GM12878 (cell line): ENCODE data around the gene SNF8. TPM values are rescaled to one million over a fixed set of nuclear protein-coding genes. Genes with fewer than 3 reads are reported as not detected.
A peak's percentile ranks its signal among the peaks of the same experiment; 100 is the strongest.

Source experiments
- ATAC-seq: fragments of 200-7000 bp; cut with Tn5 transposase; 3 replicates; pipeline ENCODE4 v1.9.1; 2020; ENCODE audit warnings: mild to moderate bottlenecking, moderate library complexity
- BruUV-seq: library from RNA; stranded (reverse); fragments of 400-500 nt; replicated peaks from 2 replicates; lab custom pipeline; 2021; lab: Mats Ljungman, UMichigan
- CTCF ChIA-PET: fragments of 300-600 bp; sonication (Branson Sonifier 250); formaldehyde crosslinking; extraction: SDS; loops from one replicate; lab custom pipeline; 2021; ENCODE audit warnings: inconsistent platforms; lab: Yijun Ruan, JAX
- POLR2A ChIA-PET: fragments of 350-600 bp; formaldehyde crosslinking; extraction: SDS; loops from one replicate; lab custom pipeline; 2021; ENCODE audit warnings: inconsistent platforms; lab: Charles Lee
- RAD21 ChIA-PET: fragments of 300-600 bp; sonication (Branson Sonifier 250); formaldehyde crosslinking; loops from one replicate; lab custom pipeline; 2023; ENCODE audit warnings: antibody characterized with exemption; ENCODE audit not compliant: unreplicated experiment; lab: Charles Lee
- SMC1A ChIA-PET: fragments of 300-600 bp; sonication (Branson Sonifier 250); formaldehyde crosslinking; loops from one replicate; lab custom pipeline; 2023; ENCODE audit not compliant: unreplicated experiment, uncharacterized antibody; lab: Charles Lee
- DNase-seq: peaks from one replicate; pipeline ENCODE4 v3.0.0-alpha.2; 2011; ENCODE audit warnings: low read depth, low spot score
- FAIRE-seq: peaks from 3 replicates; lab custom pipeline; 2011; peaks lifted over from hg19 to GRCh38; lab: Jason Lieb, UNC
- H2AFZ ChIP-seq: 2 replicates; pipeline ENCODE4 v1.6.0; 2011; ENCODE audit warnings: low read depth, low read length, control low read depth; ENCODE audit not compliant: control insufficient read depth
- H3K27ac ChIP-seq: 2 replicates; pipeline ENCODE4 v1.5.1; 2011; ENCODE audit warnings: control low read depth; ENCODE audit not compliant: control insufficient read depth, insufficient read depth
- H3K27me3 ChIP-seq, 2 experiments: replicated peaks in 1 of 2; 2 replicates each; pipeline versions ENCODE4 v1.6.0 to v1.6.1; 2011; ENCODE audit warnings: low read length in 1 of 2; ENCODE audit not compliant: control insufficient read depth in 2 of 2, insufficient read depth in 2 of 2
- H3K36me3 ChIP-seq, 2 experiments: 2 replicates each; pipeline ENCODE4 v1.5.1; 2011; ENCODE audit warnings: low read length in 1 of 2; ENCODE audit not compliant: control insufficient read depth in 2 of 2, insufficient read depth in 2 of 2
- H3K4me1 ChIP-seq: 2 replicates; pipeline ENCODE4 v1.6.1; 2011; ENCODE audit warnings: mild to moderate bottlenecking, low read length, moderate library complexity, mixed read lengths; ENCODE audit not compliant: control insufficient read depth, insufficient read depth
- H3K4me2 ChIP-seq: 2 replicates; pipeline ENCODE4 v1.6.0; 2011; ENCODE audit warnings: control low read depth; ENCODE audit not compliant: control insufficient read depth, insufficient read depth
- H3K4me3 ChIP-seq: fragments of 200-600 bp; sonication (generic); 2 replicates; pipeline ENCODE4 v1.5.1; 2016
- H3K79me2 ChIP-seq: 2 replicates; pipeline ENCODE4 v1.6.0; 2011; ENCODE audit warnings: low read length; ENCODE audit not compliant: control insufficient read depth, insufficient read depth
- H3K9ac ChIP-seq: 2 replicates; pipeline ENCODE4 v1.8.0; 2011; ENCODE audit warnings: low read length, control low read depth, mixed read lengths; ENCODE audit not compliant: control insufficient read depth, insufficient read depth
- H3K9me3 ChIP-seq: replicated peaks from 3 replicates; pipeline ENCODE4 v1.5.1; 2011; ENCODE audit warnings: mild to moderate bottlenecking, low read length; ENCODE audit not compliant: control insufficient read depth, insufficient read depth
- H4K20me1 ChIP-seq: 2 replicates; pipeline ENCODE4 v1.6.0; 2011; ENCODE audit not compliant: control insufficient read depth, insufficient read depth
- BCLAF1 ChIP-seq: fragments of 450-650 bp; IDR thresholded peaks from 2 replicates; pipeline ENCODE4 v1.6.1; 2017; ENCODE audit warnings: antibody characterized with exemption, mild to moderate bottlenecking, moderate library complexity
- E4F1 ChIP-seq: fragments of 450-650 bp; IDR thresholded peaks from 2 replicates; pipeline ENCODE4 v1.6.1; 2018; ENCODE audit warnings: borderline replicate concordance, mild to moderate bottlenecking; ENCODE audit not compliant: partially characterized antibody
- SREBF1 ChIP-seq: IDR thresholded peaks from 2 replicates; pipeline ENCODE4 v1.6.1; 2012; ENCODE audit warnings: mild to moderate bottlenecking, low read length
- TBL1XR1 ChIP-seq: IDR thresholded peaks from 2 replicates; pipeline ENCODE4 v1.6.1; 2012; ENCODE audit warnings: low read depth, low read length, improper control_type of control experiment
- ZBTB33 ChIP-seq: fragments of 450-650 bp; IDR thresholded peaks from 2 replicates; pipeline ENCODE4 v1.6.1; 2017; ENCODE audit warnings: mild to moderate bottlenecking
- ZBTB40 ChIP-seq: fragments of 450-650 bp; IDR thresholded peaks from 2 replicates; pipeline ENCODE4 v1.6.1; 2016; ENCODE audit warnings: mild to moderate bottlenecking, moderate library complexity, borderline replicate concordance
- ZNF592 ChIP-seq: fragments of 450-650 bp; IDR thresholded peaks from 2 replicates; pipeline ENCODE4 v1.6.1; 2017; ENCODE audit warnings: mild to moderate bottlenecking, moderate library complexity
- WGBS: methylation state at CpG from one replicate; pipeline ENCODE4 v1.1.6; 2016; ENCODE audit warnings: low lambda C conversion rate; ENCODE audit not compliant: insufficient replicate concordance, insufficient coverage; ENCODE audit errors: missing lambda C conversion rate; 5-methylcytosine and 5-hydroxymethylcytosine counted together
- in situ Hi-C: fragments of 300-500 bp; cut with MboI; formaldehyde crosslinking; loops from 9 replicates; pipeline ENCODE4 v1.14.3; 2018; ENCODE audit warnings: mixed read lengths
- intact Hi-C: fragments of 100-400 bp; cut with micrococcal nuclease; formaldehyde crosslinking; loops from one replicate; pipeline ENCODE4 v1.14.2; 2022; ENCODE audit not compliant: unreplicated experiment
- polyA plus RNA-seq, 11 experiments: library from polyadenylated mRNA; depleted of rRNA in 4 of 11; unstranded in 6 of 11; stranded (reverse) in 5 of 11; fragments of >200 nt; fragmentation: Nextera tagmentation in 4 of 11; fragmentation: Illumina TruSeq in 1 of 11; extraction: Ambion mirVana in 4 of 11; extraction: Trizol in 1 of 11; gene quantifications; 1 replicate in 1 of 11; 2 replicates in 10 of 11; pipeline versions ENCODE4 v1.2.1 to v1.2.3, GENCODE V29; 2011 to 2016; ENCODE audit warnings: inconsistent platforms in 2 of 11, missing spikeins in 2 of 11, low read depth in 1 of 11
- total RNA-seq, 4 experiments: library from RNA; depleted of rRNA in 3 of 4; stranded (reverse); fragments of >200 nt in 3 of 4; fragmentation: Illumina TruSeq in 1 of 4; extraction: Trizol in 1 of 4; gene quantifications; 2 replicates each; pipeline versions ENCODE4 v1.2.1 to v1.2.3, GENCODE V29; 2013 to 2021

The SNF8 gene
- total and polyA plus RNA-seq, 10 of the 15 experiments (the other 5 are each of a cell fraction or from before 2014, with no cell fraction given): 6.1 to 228 (median 95.6) TPM

- in situ Hi-C loops: no loop called here
- SMC1A ChIA-PET: no interaction called here
- no peak overlapping the region for H3K9ac ChIP-seq
- H3K27me3 ChIP-seq: no peaks in the 10 kb centered on the region
- H3K9me3 ChIP-seq: no peaks in the 10 kb centered on the region
- H2AFZ ChIP-seq: no peak overlapping the region
- H3K27ac ChIP-seq: no peak overlapping the region; the same call in 1 of the 2 replicates
- no peaks in the 10 kb centered on the region for H4K20me1 ChIP-seq
- intact Hi-C loops: no loop called here
- WGBS: 100% methylated on average over 2 of the region's 2 CpGs
- H3K79me2 ChIP-seq: peaks cover 88% of the 10 kb centered on the region
- H3K4me2 ChIP-seq: peak overlapping the region; percentile 93; the same call in 1 of the 2 replicates
- peaks cover 0 to 18% of the 10 kb centered on the region in 2 experiments for H3K36me3 ChIP-seq
- H3K4me1 ChIP-seq: peaks cover 33% of the 10 kb centered on the region
- no peak for DNase-seq
- POLR2A ChIA-PET: no interaction called here
- BruUV-seq: no TSS peak
- CTCF ChIA-PET: no interaction called here
- RAD21 ChIA-PET: no interaction called here
- ATAC-seq: no peak
- no peak for FAIRE-seq
- 0 out of 2 replicates have a peak overlapping the region, but pooled peaks have one; percentile 84 for H3K4me3 ChIP-seq
- no peak for TF ChIP-seq BCLAF1
- TF ChIP-seq E4F1: no peak
- TF ChIP-seq SREBF1: no peak
- no peak for TF ChIP-seq TBL1XR1
- no peak for TF ChIP-seq ZBTB40
- no peak for TF ChIP-seq ZNF592
- TF ChIP-seq ZBTB33: no peak
Observed at GRCh38 chr17:48912476-48912875, 32.2 kb downstream of the SNF8 start.
